Renal cortex interstitium (tissue), 11 donors: ENCODE measurements around the gene SERINC3. TPM values are rescaled to one million over a fixed set of nuclear protein-coding genes. Genes with fewer than 3 reads are reported as not detected.

ENCODE experiments used
- DNase-seq, 11 donors: peaks; one replicate each; pipeline ENCODE4 v3.0.0-alpha.2; 2013; ENCODE audit warnings: low read depth in 9 of 11, low spot score in 4 of 11; ENCODE audit errors: extremely low read depth in 1 of 11
- polyA plus RNA-seq, 3 donors: library from polyadenylated mRNA; unstranded; fragments of 120-200 nt; gene quantifications; one replicate each; pipeline ENCODE4 v1.2.1, GENCODE V29; 2013; ENCODE audit not compliant: insufficient read length in 3 of 3

The SERINC3 gene
- polyA plus RNA-seq, 3 donors = 61.9 to 71.2 (median 68.5) TPM

DNA sequence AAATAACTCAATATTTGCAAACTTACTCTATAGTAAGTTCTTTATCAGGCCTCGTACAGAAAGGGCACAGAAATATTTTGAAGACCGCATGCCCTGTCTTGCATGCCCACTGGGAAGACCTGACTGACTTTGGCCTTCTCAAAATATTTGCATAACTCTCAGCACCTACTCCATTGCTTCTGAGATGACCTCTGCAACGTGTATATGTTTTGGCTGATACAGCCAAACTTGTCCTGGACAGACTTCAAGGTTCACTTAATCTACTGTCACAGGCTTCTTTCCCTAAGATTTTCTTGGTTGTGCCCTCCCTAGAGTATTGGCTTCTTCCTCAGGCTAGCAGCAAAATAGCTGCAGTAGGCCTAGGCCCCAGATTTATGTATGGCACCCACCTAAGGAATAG is 21.5 kb upstream of the SERINC3 start:
- no peak for DNase-seq

GRCh38 chr20:44542890-44543289 is 21.0 kb upstream of the SERINC3 start:
- no peak for DNase-seq

DNA sequence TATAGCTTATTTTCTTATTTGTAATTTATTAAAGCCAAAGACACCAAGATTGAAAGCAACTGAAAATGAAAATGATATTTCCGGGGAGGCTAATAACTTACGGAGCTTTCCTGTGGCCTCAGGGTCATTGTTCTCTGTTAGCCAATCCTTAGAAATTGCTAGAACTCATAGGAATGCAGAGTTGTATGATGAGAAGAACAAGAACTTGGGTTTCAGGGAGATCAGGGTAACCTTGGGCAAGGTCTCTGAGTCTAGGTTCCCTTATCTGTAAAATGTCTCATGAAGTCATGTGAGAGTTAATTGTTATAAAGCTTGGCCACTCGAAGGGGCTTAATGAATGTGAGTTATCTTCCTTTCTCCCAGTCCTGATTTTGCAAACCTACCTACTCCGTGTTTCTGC is 20.1 kb upstream of the SERINC3 start:
- DNase-seq = no peak

GRCh38 chr20:44540834-44541233 is 19.0 kb upstream of the SERINC3 start:
- DNase-seq = no peak

DNA sequence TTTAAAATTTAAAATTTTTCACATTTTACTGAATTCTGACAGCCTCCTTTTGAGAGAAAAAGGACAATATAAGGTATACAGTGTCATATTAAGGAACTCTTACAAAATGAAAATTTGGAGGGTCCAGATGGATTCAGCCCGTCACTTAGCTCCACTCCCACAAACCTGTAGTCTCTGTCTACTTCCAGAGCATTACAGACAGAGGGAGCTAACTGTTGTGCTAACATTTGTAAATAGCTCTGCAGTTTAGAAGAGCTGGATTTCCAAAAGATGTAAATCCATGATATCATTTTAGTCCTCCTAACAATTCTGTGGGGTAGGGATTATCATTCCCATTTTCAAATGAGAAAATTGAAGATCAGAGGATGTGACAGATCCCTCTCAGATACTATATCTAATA is 16.1 kb upstream of the SERINC3 start:
- DNase-seq = no peak

GRCh38 chr20:44536175-44536574 is 14.3 kb upstream of the SERINC3 start:
- no peak for DNase-seq

- DNase-seq = no peak
Measured at GRCh38 chr20:44533928-44534327, 12.1 kb upstream of the SERINC3 start.

DNA sequence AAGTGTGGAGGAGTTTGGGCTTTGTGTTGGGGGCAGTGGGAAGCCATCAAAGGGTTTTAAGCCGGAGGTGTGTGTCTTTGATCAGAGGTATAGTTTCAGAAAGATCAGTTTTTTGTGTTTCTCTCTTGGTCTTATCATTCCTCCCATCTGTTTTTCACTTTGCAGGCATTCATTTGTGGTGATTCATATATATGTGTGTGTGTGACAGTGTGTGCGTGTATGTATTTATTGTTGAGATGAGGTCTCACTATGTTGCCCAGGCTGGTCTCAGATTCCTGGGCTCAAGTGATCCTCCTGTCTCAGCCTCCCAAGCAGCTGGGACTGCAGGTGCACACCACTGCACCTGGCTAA is 11.1 kb upstream of the SERINC3 start:
- no peak for DNase-seq

GRCh38 chr20:44532259-44532980 is 10.6 kb upstream of the SERINC3 start:
- DNase-seq = no peak

- no peak for DNase-seq
Measured at GRCh38 chr20:44528309-44528708, 6.4 kb upstream of the SERINC3 start.

- no peak for DNase-seq
Measured at GRCh38 chr20:44527716-44528199, 5.9 kb upstream of the SERINC3 start.

GRCh38 chr20:44526129-44526528 is 4.3 kb upstream of the SERINC3 start:
- no peak for DNase-seq

DNA sequence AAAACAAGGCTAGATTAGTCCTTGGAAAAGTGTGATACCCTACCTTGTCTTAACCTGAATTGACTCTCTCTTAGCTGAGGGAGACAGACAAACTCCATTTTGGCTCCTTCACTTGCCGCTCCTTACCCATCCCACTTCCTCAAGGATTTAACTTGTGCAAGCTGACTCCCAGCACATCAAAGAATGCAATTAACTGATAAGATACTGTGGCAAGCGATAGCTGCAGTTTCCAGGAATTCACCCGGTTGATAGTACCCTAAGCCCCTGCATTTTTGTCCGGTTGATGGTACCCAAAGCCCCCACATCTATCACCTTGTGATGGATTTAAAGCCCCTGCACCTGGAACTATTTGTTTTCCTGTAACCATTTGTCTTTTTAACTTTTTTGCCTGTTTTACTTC is 1.9 kb upstream of the SERINC3 start:
- DNase-seq = no peak

GRCh38 chr20:44522841-44523240 is 971 bp upstream of the SERINC3 start:
- no peak for DNase-seq

DNA sequence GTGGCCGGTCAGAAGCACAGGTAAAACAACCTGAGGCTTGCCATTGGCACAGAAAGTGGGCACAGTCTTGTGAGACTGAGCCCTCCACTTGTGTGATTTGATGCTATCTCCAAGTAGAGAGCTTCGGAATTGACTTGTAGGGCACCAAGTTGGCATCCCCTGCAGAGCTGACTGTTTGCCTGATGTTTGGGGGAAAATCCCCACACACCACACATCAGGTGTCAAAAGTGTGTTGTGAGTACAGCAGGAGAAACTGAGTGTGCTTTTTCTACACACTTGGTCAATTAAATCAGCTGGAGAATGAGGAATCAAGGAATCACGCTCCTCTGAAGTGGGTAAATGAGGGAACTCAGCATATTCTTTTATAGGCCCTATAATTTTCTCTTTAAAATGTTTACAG is 989 bp downstream of the SERINC3 start:
- no peak for DNase-seq

DNA sequence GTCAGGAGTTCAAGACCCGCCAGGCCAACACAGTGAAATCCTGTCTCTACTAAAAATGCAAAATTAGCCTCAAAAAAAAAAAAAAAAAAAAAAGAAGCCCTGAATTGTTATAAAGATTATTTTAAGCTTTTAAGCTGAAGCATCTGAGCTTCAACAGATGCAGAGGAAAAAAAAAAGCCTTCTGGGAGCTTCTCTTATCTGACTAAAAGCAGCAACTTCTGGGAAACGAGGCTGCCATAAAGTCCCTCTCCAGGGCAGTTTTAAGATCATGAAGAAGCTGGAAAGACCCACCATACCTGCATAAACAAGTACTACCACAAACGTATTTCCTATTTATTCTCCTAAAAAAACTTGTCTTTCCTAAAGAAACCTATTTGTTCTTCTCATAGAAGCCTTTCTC is 3.6 kb downstream of the SERINC3 start:
- DNase-seq = no peak

GRCh38 chr20:44517454-44517853 is 4.4 kb downstream of the SERINC3 start:
- no peak for DNase-seq

DNA sequence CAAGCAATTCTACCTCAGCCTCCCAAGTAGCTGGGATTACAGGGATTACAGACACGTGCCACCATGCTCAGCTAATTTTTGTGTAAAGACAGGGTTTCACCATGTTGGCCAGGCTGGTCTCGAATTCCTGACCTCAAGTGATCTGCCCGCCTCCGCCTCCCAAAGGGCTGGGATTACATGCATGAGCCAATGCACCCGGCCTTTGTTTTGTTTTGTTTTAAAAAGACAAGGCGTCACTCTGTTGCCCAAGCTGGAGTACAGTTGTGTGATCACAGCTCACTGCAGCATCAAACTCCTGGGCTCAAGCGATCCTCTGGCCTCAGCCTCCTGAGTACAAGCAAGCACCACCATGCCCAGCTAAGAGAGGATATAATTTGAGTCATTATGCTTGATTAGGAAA is 5.4 kb downstream of the SERINC3 start:
- no peak for DNase-seq

- DNase-seq = no peak
Measured at GRCh38 chr20:44513871-44514270, 8.0 kb downstream of the SERINC3 start.

DNA sequence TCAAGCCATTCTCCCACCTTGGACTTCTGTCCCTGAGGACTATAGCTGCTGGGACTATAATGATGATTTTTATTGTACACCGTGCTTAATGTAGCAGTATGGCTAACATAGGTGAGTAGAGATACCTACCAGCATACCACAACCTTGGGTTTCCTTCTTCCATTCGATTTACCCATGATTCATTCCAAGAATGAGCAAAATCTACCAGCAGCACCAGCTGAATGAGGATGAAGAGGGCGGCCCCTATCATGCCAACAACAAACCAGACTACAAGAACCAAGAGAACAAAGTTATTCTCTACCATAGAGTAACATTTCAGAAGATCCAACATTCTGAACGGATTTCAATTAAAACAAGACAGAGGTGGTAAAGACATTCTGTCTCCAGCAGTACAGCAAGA is 12.1 kb downstream of the SERINC3 start:
- DNase-seq = no peak
